MM.1S (cell line): ENCODE results near the gene MRC1.

Experiments used
- DNase-seq: peaks from one replicate; pipeline ENCODE4 v3.0.0-alpha.2; 2015
- H2AFZ ChIP-seq: fragments of 300-600 bp; sonication (generic); 2 replicates; pipeline ENCODE4 v1.6.0; 2016; ENCODE audit warnings: antibody characterized with exemption, low read length
- H3F3A ChIP-seq: fragments of 300-600 bp; sonication (generic); 2 replicates; pipeline ENCODE4 v1.6.1; 2016; ENCODE audit warnings: mild to moderate bottlenecking, antibody characterized with exemption, low read length, moderate library complexity, mixed read lengths; ENCODE audit not compliant: insufficient read depth
- H3K27ac ChIP-seq: fragments of 300-600 bp; sonication (generic); 2 replicates; pipeline ENCODE4 v1.5.1; 2016; ENCODE audit warnings: mild to moderate bottlenecking, low read length
- H3K27me3 ChIP-seq: fragments of 300-600 bp; sonication (generic); replicated peaks from 2 replicates; pipeline ENCODE4 v1.6.0; 2016; ENCODE audit warnings: low read length; ENCODE audit not compliant: insufficient read depth
- H3K36me3 ChIP-seq: fragments of 300-600 bp; sonication (generic); replicated peaks from 2 replicates; pipeline ENCODE4 v1.6.1; 2016; ENCODE audit warnings: mild to moderate bottlenecking, low read length, mixed read lengths; ENCODE audit not compliant: insufficient read depth
- H3K4me1 ChIP-seq: fragments of 300-600 bp; sonication (generic); 2 replicates; pipeline ENCODE4 v1.6.1; 2016; ENCODE audit warnings: low read length, mixed read lengths
- H3K4me2 ChIP-seq: fragments of 300-600 bp; sonication (generic); 2 replicates; pipeline ENCODE4 v1.6.0; 2016; ENCODE audit warnings: low read depth, low read length
- H3K4me3 ChIP-seq: fragments of 300-600 bp; sonication (generic); 2 replicates; pipeline ENCODE4 v1.5.1; 2016; ENCODE audit warnings: low read length, mixed read lengths
- H3K79me2 ChIP-seq: fragments of 300-600 bp; sonication (generic); 2 replicates; pipeline ENCODE4 v1.6.1; 2016; ENCODE audit warnings: mixed run types, low read length, mixed read lengths
- H3K9ac ChIP-seq: fragments of 300-600 bp; sonication (generic); 2 replicates; pipeline ENCODE4 v1.6.1; 2016; ENCODE audit warnings: low read length, mixed read lengths
- H3K9me2 ChIP-seq: fragments of 300-600 bp; sonication (generic); replicated peaks from 2 replicates; pipeline ENCODE4 v1.6.1; 2016; ENCODE audit warnings: mild to moderate bottlenecking, low read length, mixed read lengths; ENCODE audit not compliant: insufficient read depth
- H3K9me3 ChIP-seq: fragments of 300-600 bp; sonication (generic); replicated peaks from 2 replicates; pipeline ENCODE4 v1.6.1; 2016; ENCODE audit warnings: mild to moderate bottlenecking, low read length, mixed read lengths; ENCODE audit not compliant: insufficient read depth
- H4K20me1 ChIP-seq: fragments of 300-600 bp; sonication (generic); 2 replicates; pipeline ENCODE4 v1.6.1; 2016; ENCODE audit warnings: mild to moderate bottlenecking, low read length, moderate library complexity, mixed read lengths; ENCODE audit not compliant: insufficient read depth
- CTCF ChIP-seq: fragments of 300-600 bp; sonication (generic); IDR thresholded peaks from 2 replicates; pipeline ENCODE4 v1.5.1; 2016; ENCODE audit warnings: antibody characterized with exemption, low read length, mixed read lengths
- EZH2 ChIP-seq: fragments of 300-600 bp; sonication (generic); optimal IDR thresholded peaks from 2 replicates; pipeline ENCODE3; 2017; ENCODE audit warnings: low read depth, mild to moderate bottlenecking, antibody characterized with exemption, low read length, mixed read lengths
- EZH2phosphoT487 ChIP-seq: fragments of 300-600 bp; sonication (generic); IDR thresholded peaks from 2 replicates; pipeline ENCODE4 v1.6.1; 2018; ENCODE audit warnings: antibody characterized with exemption, low read length

Gene MRC1

GRCh38 chr10:17859492-17860156, 50.5 kb downstream of the MRC1 start:
- DNase-seq = no peak
- TF ChIP-seq EZH2phosphoT487 (no peak), EZH2 (no peak), CTCF (no peak)
- Histone ChIP-seq H3F3A (no peaks in the 10 kb centered on the region), H3K27ac (no peak overlapping the region), H2AFZ (no peak overlapping the region), H3K27me3 (no peaks in the 10 kb centered on the region), H3K36me3 (no peaks in the 10 kb centered on the region), H3K4me1 (no peaks in the 10 kb centered on the region), H3K9ac (no peak overlapping the region), H3K4me2 (no peak overlapping the region), H4K20me1 (no peaks in the 10 kb centered on the region), H3K9me3 (no peaks in the 10 kb centered on the region), H3K4me3 (no peak overlapping the region), H3K9me2 (no peaks in the 10 kb centered on the region), H3K79me2 (no peaks in the 10 kb centered on the region)

GRCh38 chr10:17861760-17862159, 52.6 kb downstream of the MRC1 start:
- no peak overlapping the region for H3K9ac ChIP-seq
- no peaks in the 10 kb centered on the region for H3F3A ChIP-seq
- no peak overlapping the region for H3K27ac ChIP-seq
- no peaks in the 10 kb centered on the region for H4K20me1 ChIP-seq
- H3K27me3 ChIP-seq = no peaks in the 10 kb centered on the region
- H3K36me3 ChIP-seq = no peaks in the 10 kb centered on the region
- TF ChIP-seq EZH2phosphoT487 (no peak), CTCF (no peak), EZH2 (no peak)
- no peak overlapping the region for H3K4me3 ChIP-seq
- H2AFZ ChIP-seq = no peak overlapping the region
- H3K4me1 ChIP-seq = no peaks in the 10 kb centered on the region
- DNase-seq = no peak
- H3K9me2 ChIP-seq = no peaks in the 10 kb centered on the region
- no peaks in the 10 kb centered on the region for H3K79me2 ChIP-seq
- no peaks in the 10 kb centered on the region for H3K9me3 ChIP-seq
- no peak overlapping the region for H3K4me2 ChIP-seq

- no peak overlapping the region for H2AFZ ChIP-seq
- no peak for DNase-seq
- TF ChIP-seq EZH2phosphoT487 (no peak), EZH2 (no peak), CTCF (no peak)
Measured at GRCh38 chr10:17865351-17865750, 56.2 kb downstream of the MRC1 start.

More at GRCh38 chr10:17865351-17865750, 56.2 kb downstream of the MRC1 start:
- Histone ChIP-seq H3F3A (no peaks in the 10 kb centered on the region), H3K9ac (no peak overlapping the region), H3K79me2 (no peaks in the 10 kb centered on the region), H3K4me2 (no peak overlapping the region), H4K20me1 (no peaks in the 10 kb centered on the region), H3K27me3 (no peaks in the 10 kb centered on the region), H3K9me3 (no peaks in the 10 kb centered on the region), H3K9me2 (no peaks in the 10 kb centered on the region), H3K36me3 (no peaks in the 10 kb centered on the region), H3K4me1 (no peaks in the 10 kb centered on the region), H3K4me3 (no peak overlapping the region), H3K27ac (no peak overlapping the region)
